GM18505 (cell line): ENCODE results near the gene TNRC6B.
A peak's percentile ranks its signal among the peaks of the same experiment; 100 is the strongest.
"Not testable (repeated sequence)": the region's sequence is repeated elsewhere in the genome, so short reads cannot be mapped to it uniquely, and the experiment has no call there.

Source experiments
- ATAC-seq: cut with Tn5 transposase; IDR thresholded peaks from one replicate; pipeline ENCODE4 v1.9.1; 2021; ENCODE audit not compliant: unreplicated experiment
- POLR2A ChIP-seq: IDR thresholded peaks from 4 replicates; pipeline ENCODE4 v1.6.1; 2011; ENCODE audit warnings: borderline replicate concordance; ENCODE audit not compliant: insufficient read depth, insufficient read length; ENCODE audit errors: extremely low read depth

The TNRC6B gene, protein sequence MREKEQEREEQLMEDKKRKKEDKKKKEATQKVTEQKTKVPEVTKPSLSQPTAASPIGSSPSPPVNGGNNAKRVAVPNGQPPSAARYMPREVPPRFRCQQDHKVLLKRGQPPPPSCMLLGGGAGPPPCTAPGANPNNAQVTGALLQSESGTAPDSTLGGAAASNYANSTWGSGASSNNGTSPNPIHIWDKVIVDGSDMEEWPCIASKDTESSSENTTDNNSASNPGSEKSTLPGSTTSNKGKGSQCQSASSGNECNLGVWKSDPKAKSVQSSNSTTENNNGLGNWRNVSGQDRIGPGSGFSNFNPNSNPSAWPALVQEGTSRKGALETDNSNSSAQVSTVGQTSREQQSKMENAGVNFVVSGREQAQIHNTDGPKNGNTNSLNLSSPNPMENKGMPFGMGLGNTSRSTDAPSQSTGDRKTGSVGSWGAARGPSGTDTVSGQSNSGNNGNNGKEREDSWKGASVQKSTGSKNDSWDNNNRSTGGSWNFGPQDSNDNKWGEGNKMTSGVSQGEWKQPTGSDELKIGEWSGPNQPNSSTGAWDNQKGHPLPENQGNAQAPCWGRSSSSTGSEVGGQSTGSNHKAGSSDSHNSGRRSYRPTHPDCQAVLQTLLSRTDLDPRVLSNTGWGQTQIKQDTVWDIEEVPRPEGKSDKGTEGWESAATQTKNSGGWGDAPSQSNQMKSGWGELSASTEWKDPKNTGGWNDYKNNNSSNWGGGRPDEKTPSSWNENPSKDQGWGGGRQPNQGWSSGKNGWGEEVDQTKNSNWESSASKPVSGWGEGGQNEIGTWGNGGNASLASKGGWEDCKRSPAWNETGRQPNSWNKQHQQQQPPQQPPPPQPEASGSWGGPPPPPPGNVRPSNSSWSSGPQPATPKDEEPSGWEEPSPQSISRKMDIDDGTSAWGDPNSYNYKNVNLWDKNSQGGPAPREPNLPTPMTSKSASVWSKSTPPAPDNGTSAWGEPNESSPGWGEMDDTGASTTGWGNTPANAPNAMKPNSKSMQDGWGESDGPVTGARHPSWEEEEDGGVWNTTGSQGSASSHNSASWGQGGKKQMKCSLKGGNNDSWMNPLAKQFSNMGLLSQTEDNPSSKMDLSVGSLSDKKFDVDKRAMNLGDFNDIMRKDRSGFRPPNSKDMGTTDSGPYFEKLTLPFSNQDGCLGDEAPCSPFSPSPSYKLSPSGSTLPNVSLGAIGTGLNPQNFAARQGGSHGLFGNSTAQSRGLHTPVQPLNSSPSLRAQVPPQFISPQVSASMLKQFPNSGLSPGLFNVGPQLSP (N-terminal part only)

GRCh38 chr22:40177738-40178416, at the start of gene TNRC6B:
TSS of gene TNRC6B (plus strand) at chr22:40177925. CDS start at chr22:40178136, 211 bp downstream.
- peak; percentile 74 for ATAC-seq

GRCh38 chr22:40128989-40129388, 48.7 kb upstream of the TNRC6B start:
- TF ChIP-seq POLR2A = no peak
- ATAC-seq = no peak

More at GRCh38 chr22:40177738-40178416, at the start of gene TNRC6B:
- TF ChIP-seq POLR2A = peak; percentile 96

DNA sequence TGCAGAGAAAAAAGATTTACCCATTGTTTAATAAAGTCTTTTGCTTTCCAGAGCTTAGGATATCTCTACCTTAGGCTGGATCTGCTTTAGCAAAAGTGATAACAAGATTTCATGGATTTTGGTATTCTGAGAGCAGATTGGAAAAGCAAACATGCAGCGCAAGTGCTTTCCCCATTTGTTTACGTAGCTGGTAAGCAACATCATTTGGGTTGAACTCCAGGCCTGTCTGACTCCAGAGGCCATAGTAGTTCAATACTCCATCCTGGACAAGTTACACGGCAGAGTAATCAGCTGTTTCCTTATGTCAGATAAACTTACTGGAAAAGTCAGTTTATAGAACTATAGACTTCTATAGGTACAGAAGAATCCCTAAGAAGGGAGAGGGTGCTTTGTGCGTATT, 40.6 kb upstream of the TNRC6B start:
- TF ChIP-seq POLR2A = no peak
- ATAC-seq = no peak

DNA sequence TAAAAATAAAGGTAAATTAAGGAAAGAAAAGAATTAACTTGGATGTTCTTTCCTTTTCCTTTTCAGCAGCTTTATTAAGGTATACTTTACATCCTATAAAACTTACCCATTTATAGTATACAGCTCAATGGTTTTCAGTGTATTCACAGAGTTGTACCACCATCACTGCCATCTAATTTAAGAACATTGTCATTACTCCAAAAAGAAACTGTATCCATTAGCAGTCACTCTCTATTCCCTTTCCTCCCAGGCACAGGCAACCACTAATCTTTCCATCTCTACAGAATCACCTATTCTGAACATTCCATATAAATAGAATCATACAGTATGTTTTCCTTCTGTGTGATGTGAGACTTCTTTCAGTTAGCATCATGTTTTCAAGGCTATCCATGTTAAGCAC, 38.9 kb upstream of the TNRC6B start:
- ATAC-seq = no peak
- no peak for TF ChIP-seq POLR2A

GRCh38 chr22:40147388-40148176, 30.1 kb upstream of the TNRC6B start:
- no peak for ATAC-seq

GRCh38 chr22:40153192-40153591, 24.5 kb upstream of the TNRC6B start:
- ATAC-seq = no peak
- no peak for TF ChIP-seq POLR2A

More at GRCh38 chr22:40147388-40148176, 30.1 kb upstream of the TNRC6B start:
- no peak for TF ChIP-seq POLR2A

DNA sequence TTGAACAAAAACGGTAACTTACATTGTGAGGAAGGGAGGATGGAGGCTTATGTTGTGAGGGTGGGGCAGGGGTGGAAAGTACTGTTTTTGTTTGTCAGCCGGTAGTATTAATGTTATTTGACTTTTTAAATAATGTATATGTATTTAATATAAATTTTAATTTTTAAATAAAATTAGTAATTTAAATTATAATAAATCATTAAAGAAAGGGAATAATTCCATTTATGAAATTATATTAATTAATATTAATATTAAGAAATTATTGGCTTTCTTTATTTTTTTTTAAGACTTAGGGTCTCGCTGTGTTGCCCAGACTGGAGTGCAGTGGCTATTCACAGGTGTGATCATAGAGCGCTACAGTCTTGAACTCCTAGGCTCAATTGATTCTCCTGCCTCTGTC, 24.0 kb upstream of the TNRC6B start:
- TF ChIP-seq POLR2A = no peak
- no peak for ATAC-seq

DNA sequence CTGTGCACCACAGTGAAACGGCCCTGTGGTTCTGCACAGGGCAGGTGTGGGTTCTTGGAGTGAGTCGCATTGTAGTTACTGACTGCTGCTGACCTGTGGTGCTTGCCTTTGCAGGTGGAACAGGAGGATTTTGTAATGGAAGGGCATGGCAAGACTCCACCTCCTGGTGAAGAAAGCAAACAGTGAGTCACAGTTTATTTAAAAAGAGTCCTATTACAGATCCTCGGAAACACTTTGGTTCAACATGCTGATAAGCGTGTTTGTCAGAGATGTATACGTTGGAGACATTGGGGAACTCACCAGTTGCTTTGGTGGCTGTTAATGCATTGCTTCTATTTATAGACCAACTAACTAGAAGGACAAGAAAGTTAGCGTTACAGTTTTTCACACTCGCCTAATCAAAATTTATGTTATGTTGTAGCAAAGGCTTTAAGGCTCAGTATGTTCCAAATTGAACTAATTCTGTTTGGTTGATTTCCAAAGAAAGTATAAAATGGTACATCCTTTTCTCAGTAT, 21.7 kb upstream of the TNRC6B start:
- ATAC-seq = no peak

GRCh38 chr22:40156682-40157081, 21.0 kb upstream of the TNRC6B start:
- not testable (repeated sequence) for ATAC-seq

More for the DNA sequence above, 21.7 kb upstream of the TNRC6B start:
- TF ChIP-seq POLR2A = no peak

DNA sequence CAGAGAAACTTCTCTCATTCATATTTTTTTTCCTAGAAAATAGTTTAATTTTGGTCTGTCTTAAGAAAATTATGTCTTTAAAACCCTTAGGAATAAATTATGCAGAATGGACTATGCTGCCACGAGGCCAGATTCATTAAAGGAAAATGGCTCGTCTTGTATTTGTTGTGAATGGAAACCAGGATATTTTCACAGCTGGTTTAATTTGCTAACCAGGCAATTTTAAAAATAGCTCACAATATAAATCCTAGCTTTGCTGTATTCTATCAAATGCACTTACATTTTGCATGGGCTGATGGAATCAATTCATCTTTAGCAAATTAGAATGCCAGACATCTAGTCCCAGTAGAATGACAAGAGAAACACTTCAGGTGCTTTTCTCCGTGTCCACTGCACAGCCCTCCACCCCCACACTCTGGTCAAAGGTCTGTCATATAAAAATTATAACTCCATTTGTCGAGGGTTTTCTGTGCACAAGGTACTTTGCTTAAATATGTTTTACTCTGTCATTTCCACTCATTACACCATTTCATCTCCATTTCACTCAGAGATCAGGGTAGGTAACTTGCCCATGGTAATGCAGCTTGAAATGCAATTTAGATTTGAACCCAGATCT, 20.3 kb upstream of the TNRC6B start:
- ATAC-seq = no peak
- TF ChIP-seq POLR2A = no peak

DNA sequence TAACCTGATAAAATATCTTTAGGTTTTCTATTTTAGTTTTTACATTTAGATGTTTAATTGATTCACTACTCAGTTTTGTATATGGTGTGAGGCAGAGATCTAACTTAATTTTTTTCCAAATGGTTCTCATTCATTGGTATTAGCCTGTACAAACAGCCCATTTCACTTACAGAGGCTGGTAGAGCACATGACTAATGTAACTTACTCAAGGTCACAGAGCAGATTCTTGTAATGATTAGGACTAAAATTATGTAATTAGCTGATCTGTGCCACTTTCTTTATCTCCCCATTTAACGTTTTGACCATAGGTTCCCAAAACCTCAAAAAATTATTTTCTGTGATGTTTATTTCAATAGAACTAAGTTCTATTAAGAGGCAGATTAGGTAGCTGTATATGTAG, 16.5 kb upstream of the TNRC6B start:
- no peak for TF ChIP-seq POLR2A
- ATAC-seq = no peak

DNA sequence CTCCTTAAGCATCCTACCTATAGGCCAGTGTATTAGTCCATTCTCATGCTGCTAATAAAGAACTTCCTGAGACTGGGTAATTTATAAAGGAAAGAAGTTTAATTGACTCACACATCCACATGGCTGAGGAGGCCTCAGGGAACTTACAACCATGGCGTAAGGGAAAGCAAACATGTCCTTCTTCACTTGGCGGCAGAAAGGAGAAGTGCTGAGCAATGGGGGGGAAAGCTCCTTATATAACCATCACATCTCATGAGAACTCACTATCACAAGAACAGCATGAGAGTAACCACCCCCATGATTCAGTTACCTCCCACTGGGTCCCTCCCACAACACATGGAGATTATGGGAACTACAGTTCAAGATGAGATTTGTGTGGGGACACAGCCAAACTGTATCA, 12.2 kb upstream of the TNRC6B start:
- ATAC-seq = not testable (repeated sequence)
